Measurements from ENCODE around the gene PTPRM.

DNA sequence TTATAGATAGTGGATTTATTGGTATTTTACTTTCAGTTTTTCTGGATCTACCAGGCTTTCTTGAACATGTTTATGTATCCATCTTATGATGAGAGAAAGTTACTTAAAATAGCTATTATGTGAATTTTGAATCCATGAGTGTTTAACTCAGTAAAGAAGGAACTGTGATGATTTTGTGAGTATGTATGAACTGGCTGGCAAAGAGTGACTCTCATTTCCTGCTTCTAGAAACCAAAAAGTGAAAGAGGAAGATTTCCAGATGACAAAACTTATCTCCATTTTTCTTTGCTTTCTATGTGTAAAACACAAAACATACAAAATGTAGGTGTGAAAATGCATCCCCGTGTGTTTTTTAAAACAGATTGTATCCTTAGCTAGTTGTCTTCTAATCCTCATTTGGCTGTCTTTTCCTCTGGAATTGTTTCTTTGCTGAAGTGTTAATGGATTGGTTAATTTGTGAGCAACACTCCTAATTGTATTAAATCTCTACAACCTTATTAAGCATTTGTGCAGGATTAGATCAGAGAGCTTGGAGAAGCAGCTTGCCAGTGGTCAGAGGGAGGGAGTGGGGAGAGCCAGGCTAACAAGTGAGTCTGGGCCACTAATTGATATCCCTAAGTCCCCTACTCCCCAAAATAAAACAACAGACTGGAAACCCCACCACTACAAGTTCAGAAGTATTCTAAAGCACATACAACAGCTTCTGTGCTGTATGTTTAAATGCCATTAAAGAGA, 23.9 kb downstream of the PTPRM start:
- TF ChIP-seq, protein P1, sequence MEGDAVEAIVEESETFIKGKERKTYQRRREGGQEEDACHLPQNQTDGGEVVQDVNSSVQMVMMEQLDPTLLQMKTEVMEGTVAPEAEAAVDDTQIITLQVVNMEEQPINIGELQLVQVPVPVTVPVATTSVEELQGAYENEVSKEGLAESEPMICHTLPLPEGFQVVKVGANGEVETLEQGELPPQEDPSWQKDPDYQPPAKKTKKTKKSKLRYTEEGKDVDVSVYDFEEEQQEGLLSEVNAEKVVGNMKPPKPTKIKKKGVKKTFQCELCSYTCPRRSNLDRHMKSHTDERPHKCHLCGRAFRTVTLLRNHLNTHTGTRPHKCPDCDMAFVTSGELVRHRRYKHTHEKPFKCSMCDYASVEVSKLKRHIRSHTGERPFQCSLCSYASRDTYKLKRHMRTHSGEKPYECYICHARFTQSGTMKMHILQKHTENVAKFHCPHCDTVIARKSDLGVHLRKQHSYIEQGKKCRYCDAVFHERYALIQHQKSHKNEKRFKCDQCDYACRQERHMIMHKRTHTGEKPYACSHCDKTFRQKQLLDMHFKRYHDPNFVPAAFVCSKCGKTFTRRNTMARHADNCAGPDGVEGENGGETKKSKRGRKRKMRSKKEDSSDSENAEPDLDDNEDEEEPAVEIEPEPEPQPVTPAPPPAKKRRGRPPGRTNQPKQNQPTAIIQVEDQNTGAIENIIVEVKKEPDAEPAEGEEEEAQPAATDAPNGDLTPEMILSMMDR (IDR thresholded peaks at IDR 0.05) = no peak
- no peak for TF ChIP-seq EP300 (IDR thresholded peaks at IDR 0.05; ENCODE audit: low read depth)
- no peak for TF ChIP-seq POLR2A (IDR thresholded peaks at IDR 0.05)
- TF ChIP-seq POLR2AphosphoS5 (IDR thresholded peaks at IDR 0.05) = no peak
